ENCODE data around the gene TBC1D2B.

The TBC1D2B gene

GRCh38 chr15:78024519-78024870 lies 53.0 kb downstream of the TBC1D2B start:
- DNase-seq = no peak

- no peak for DNase-seq
These were observed 53.5 kb downstream of the TBC1D2B start for GRCh38 chr15:78023865-78024518.

- DNase-seq = no peak
These were observed 54.3 kb downstream of the TBC1D2B start for GRCh38 chr15:78023081-78023665.

GRCh38 chr15:78021761-78022160 lies 55.8 kb downstream of the TBC1D2B start:
- no peak for DNase-seq

- DNase-seq = no peak
These were observed 57.5 kb downstream of the TBC1D2B start for GRCh38 chr15:78020007-78020406.

- DNase-seq = peak; percentile 31
These were observed 58.4 kb downstream of the TBC1D2B start for GRCh38 chr15:78018946-78019644.

- DNase-seq = no peak
These were observed 59.1 kb downstream of the TBC1D2B start for GRCh38 chr15:78018445-78018844.

GRCh38 chr15:78016860-78017259 lies 60.7 kb downstream of the TBC1D2B start:
- no peak for DNase-seq

- no peak for DNase-seq
These were observed 64.9 kb downstream of the TBC1D2B start for GRCh38 chr15:78012643-78013077.

GRCh38 chr15:78010067-78010466 lies 67.4 kb downstream of the TBC1D2B start:
- no peak for DNase-seq

GRCh38 chr15:78007964-78008886 lies 69.3 kb downstream of the TBC1D2B start:
- DNase-seq = no peak

GRCh38 chr15:78007211-78007931 lies 70.1 kb downstream of the TBC1D2B start:
- no peak for DNase-seq

- DNase-seq = no peak
These were observed 70.8 kb downstream of the TBC1D2B start for GRCh38 chr15:78006567-78007205.

- DNase-seq = no peak
These were observed 72.4 kb downstream of the TBC1D2B start for GRCh38 chr15:78004919-78005634.

- DNase-seq = peak; percentile 9
These were observed 73.2 kb downstream of the TBC1D2B start for GRCh38 chr15:78004222-78004727.

GRCh38 chr15:78003539-78004008 lies 73.9 kb downstream of the TBC1D2B start:
- DNase-seq = no peak

- DNase-seq = no peak
These were observed 74.5 kb downstream of the TBC1D2B start for GRCh38 chr15:78002996-78003395.

- DNase-seq = no peak
These were observed 75.9 kb downstream of the TBC1D2B start for GRCh38 chr15:78001656-78002055.

- no peak for DNase-seq
These were observed 76.6 kb downstream of the TBC1D2B start for GRCh38 chr15:78000927-78001249.

- DNase-seq = peak; percentile 84
These were observed 77.2 kb downstream of the TBC1D2B start for GRCh38 chr15:78000091-78000926.

Measured in CD4-positive, alpha-beta T cell treated with Interleukin-10 for 1 hour (primary cell).